Bone marrow (tissue), 2 donors: ENCODE data around the gene PIR.

Experiments used
- DNase-seq, 2 donors: peaks; one replicate each; lab custom pipeline; 2025; lab: John Stamatoyannopoulos, UW

The PIR gene

GRCh38 chrX:15349046-15349445, 144.1 kb downstream of the PIR start:
- peak in 1 of 2 donors; percentile 6 for DNase-seq

GRCh38 chrX:15345976-15346375, 147.2 kb downstream of the PIR start:
- DNase-seq = no peak

- no peak for DNase-seq
These were observed 149.0 kb downstream of the PIR start for GRCh38 chrX:15344106-15344505.

- DNase-seq = no peak
These were observed 150.1 kb downstream of the PIR start for GRCh38 chrX:15343075-15343476.

- no peak for DNase-seq
These were observed 152.3 kb downstream of the PIR start for GRCh38 chrX:15340867-15341266.

GRCh38 chrX:15336023-15336413, 157.1 kb downstream of the PIR start:
- no peak for DNase-seq

- DNase-seq = peak; percentile 38 to 87
These were observed 157.8 kb downstream of the PIR start, which contains the start of gene PIGA for GRCh38 chrX:15335135-15336022. TSS of gene PIGA (minus strand) at chrX:15335523. CDS start at chrX:15331930, 3,593 bp downstream.
